OCI-LY1 (cell line): ENCODE data around the gene NDUFC1.

Experiments used
- H2AFZ ChIP-seq: fragments of 200-600 bp; sonication (generic), shearing (Covaris generic); 2 replicates; pipeline ENCODE4 v1.6.0; 2014; ENCODE audit warnings: antibody characterized with exemption, mild to moderate bottlenecking, low read length
- H3F3A ChIP-seq: fragments of 200-600 bp; sonication (generic), shearing (Covaris generic); 2 replicates; pipeline ENCODE4 v1.6.0; 2014; ENCODE audit warnings: mild to moderate bottlenecking, antibody characterized with exemption, low read length, moderate library complexity; ENCODE audit not compliant: insufficient read depth
- H3K27ac ChIP-seq: fragments of 200-600 bp; sonication (generic); 2 replicates; pipeline ENCODE4 v1.5.1; 2014; ENCODE audit warnings: low read length, mixed run types, mild to moderate bottlenecking, low read depth; ENCODE audit not compliant: poor library complexity, severe bottlenecking
- H3K27me3 ChIP-seq: fragments of 200-600 bp; sonication (generic); 2 replicates; pipeline ENCODE4 v1.6.0; 2014; ENCODE audit warnings: antibody characterized with exemption, mild to moderate bottlenecking, low read length, moderate library complexity; ENCODE audit not compliant: insufficient read depth
- H3K36me3 ChIP-seq: fragments of 200-600 bp; sonication (generic); 2 replicates; pipeline ENCODE4 v1.6.1; 2014; ENCODE audit warnings: mild to moderate bottlenecking, antibody characterized with exemption, low read length, moderate library complexity, mixed read lengths; ENCODE audit not compliant: insufficient read depth
- H3K4me1 ChIP-seq: fragments of 200-600 bp; sonication (generic); 2 replicates; pipeline ENCODE4 v1.5.1; 2014; ENCODE audit warnings: mild to moderate bottlenecking, low read length, moderate library complexity; ENCODE audit not compliant: insufficient read depth, severe bottlenecking
- H3K4me2 ChIP-seq: fragments of 200-600 bp; sonication (generic), shearing (Covaris generic); 2 replicates; pipeline ENCODE4 v1.6.1; 2014; ENCODE audit warnings: low read length
- H3K4me3 ChIP-seq: fragments of 200-600 bp; sonication (generic); 2 replicates; pipeline ENCODE4 v1.5.1; 2014; ENCODE audit warnings: low read length, low read depth, mild to moderate bottlenecking, mixed read lengths; ENCODE audit not compliant: poor library complexity, severe bottlenecking
- H3K79me2 ChIP-seq: fragments of 200-600 bp; shearing (Covaris generic); 2 replicates; pipeline ENCODE4 v1.6.1; 2016; ENCODE audit warnings: mixed run types, low read length, mixed read lengths; ENCODE audit not compliant: insufficient read depth
- H3K9ac ChIP-seq: fragments of 200-600 bp; sonication (generic), shearing (Covaris generic); 2 replicates; pipeline ENCODE4 v1.6.1; 2014; ENCODE audit warnings: mild to moderate bottlenecking, low read length, mixed read lengths
- H3K9me2 ChIP-seq: fragments of 200-600 bp; sonication (generic), shearing (Covaris generic); 2 replicates; pipeline ENCODE4 v1.6.1; 2014; ENCODE audit warnings: low read depth, mild to moderate bottlenecking, low read length, mixed read lengths
- H3K9me3 ChIP-seq: fragments of 200-600 bp; shearing (Covaris generic); 2 replicates; pipeline ENCODE4 v1.6.1; 2014; ENCODE audit warnings: low read length, mixed read lengths
- H4K20me1 ChIP-seq: fragments of 200-600 bp; sonication (generic), shearing (Covaris generic); 2 replicates; pipeline ENCODE4 v1.6.0; 2016; ENCODE audit warnings: mild to moderate bottlenecking, low read length; ENCODE audit not compliant: insufficient read depth
- EZH2 ChIP-seq: fragments of 200-600 bp; sonication (generic), shearing (Covaris generic); IDR thresholded peaks from 2 replicates; pipeline ENCODE4 v1.8.0; 2017; ENCODE audit warnings: borderline replicate concordance, mixed run types, mild to moderate bottlenecking, antibody characterized with exemption, low read length, moderate library complexity, mixed read lengths
- TF ChIP-seq, protein P1 (sequence below): fragments of 200-600 bp; sonication (generic), shearing (Covaris generic); IDR thresholded peaks from 2 replicates; pipeline ENCODE4 v1.5.1; 2017; ENCODE audit warnings: mild to moderate bottlenecking, antibody characterized with exemption, low read length, moderate library complexity, mixed read lengths

NDUFC1 gene

DNA sequence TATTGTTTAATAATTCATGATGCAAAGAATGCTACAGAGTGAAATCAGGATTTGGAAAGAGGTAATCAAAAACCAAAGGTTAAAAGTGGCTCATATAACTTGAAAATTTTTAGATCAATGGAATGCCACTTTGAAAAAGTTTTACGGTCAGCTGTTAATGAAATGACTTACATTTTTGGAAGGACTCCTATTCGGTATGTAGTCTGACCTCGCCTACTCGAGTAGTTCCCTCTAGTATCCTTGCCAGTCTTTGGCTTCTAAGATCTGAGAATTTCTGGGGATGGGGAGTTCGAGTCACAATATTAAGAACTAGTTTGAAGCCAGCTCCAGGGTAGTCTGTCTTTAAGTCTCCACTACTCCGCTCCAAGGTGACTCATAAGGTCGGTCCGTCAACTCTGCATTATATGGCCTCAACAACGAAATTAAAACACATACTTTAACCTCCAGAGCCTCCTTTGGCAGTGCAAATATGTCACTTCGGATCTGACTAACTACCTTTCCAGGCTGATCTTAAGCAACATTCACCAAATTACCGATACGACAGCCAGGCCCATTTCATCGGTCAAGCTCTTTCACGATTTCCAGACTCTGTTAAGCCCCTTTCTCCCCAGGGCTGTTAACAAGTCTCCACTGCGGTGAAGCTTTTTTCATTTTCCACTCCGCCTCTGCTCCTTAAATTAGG, 1.7 kb downstream of the NDUFC1 start:
- Histone ChIP-seq H2AFZ (0 out of 2 replicates have a peak overlapping the region, but pooled peaks have one; percentile 58), H3K9me2 (no peaks in the 10 kb centered on the region), H3K27me3 (no peaks in the 10 kb centered on the region), H3K36me3 (peaks cover 23% of the 10 kb centered on the region), H3K4me3 (peak overlapping the region; percentile 82), H3K9me3 (peaks cover 4% of the 10 kb centered on the region; the same call in 1 of the 2 replicates), H3K4me2 (peak overlapping the region; percentile 83), H3K27ac (peak overlapping the region; percentile 85), H3F3A (0 out of 2 replicates have a peak, but pooled peaks cover 5% of the 10 kb centered on the region), H4K20me1 (no peaks in the 10 kb centered on the region), H3K4me1 (peaks cover 54% of the 10 kb centered on the region), H3K9ac (peak overlapping the region; percentile 91), H3K79me2 (peaks cover 46% of the 10 kb centered on the region)
- no peak for TF ChIP-seq EZH2
- TF ChIP-seq, protein P1, sequence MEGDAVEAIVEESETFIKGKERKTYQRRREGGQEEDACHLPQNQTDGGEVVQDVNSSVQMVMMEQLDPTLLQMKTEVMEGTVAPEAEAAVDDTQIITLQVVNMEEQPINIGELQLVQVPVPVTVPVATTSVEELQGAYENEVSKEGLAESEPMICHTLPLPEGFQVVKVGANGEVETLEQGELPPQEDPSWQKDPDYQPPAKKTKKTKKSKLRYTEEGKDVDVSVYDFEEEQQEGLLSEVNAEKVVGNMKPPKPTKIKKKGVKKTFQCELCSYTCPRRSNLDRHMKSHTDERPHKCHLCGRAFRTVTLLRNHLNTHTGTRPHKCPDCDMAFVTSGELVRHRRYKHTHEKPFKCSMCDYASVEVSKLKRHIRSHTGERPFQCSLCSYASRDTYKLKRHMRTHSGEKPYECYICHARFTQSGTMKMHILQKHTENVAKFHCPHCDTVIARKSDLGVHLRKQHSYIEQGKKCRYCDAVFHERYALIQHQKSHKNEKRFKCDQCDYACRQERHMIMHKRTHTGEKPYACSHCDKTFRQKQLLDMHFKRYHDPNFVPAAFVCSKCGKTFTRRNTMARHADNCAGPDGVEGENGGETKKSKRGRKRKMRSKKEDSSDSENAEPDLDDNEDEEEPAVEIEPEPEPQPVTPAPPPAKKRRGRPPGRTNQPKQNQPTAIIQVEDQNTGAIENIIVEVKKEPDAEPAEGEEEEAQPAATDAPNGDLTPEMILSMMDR: no peak

DNA sequence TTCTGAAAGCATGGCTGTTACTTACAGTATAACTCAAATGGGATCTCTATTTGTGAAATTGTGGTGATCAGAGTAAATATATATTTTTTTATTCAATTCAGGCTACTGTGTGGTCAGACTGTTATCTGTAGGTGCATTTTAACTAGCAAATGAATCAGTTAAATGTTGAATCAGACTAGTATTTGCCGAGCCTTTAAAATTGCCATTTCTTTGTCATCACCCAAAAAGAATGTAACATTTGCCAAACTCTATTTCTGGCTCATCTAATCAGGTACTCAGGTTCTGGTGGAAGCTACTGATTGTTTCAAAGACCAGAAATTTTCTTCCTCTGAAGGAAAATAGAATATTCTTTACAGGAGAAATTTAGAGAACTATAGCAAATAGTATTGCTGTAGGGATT, 2.7 kb downstream of the NDUFC1 start:
- Histone ChIP-seq H3F3A (0 out of 2 replicates have a peak, but pooled peaks cover 5% of the 10 kb centered on the region), H3K4me2 (peak overlapping the region; percentile 83), H3K9me2 (no peaks in the 10 kb centered on the region), H3K4me3 (peak overlapping the region; percentile 82), H3K4me1 (peaks cover 55% of the 10 kb centered on the region), H3K9me3 (no peaks in the 10 kb centered on the region), H3K27ac (peak overlapping the region; percentile 9), H4K20me1 (no peaks in the 10 kb centered on the region), H3K9ac (peak overlapping the region; percentile 91), H2AFZ (no peak overlapping the region), H3K36me3 (peaks cover 15% of the 10 kb centered on the region), H3K79me2 (peaks cover 36% of the 10 kb centered on the region), H3K27me3 (no peaks in the 10 kb centered on the region)
- TF ChIP-seq, protein P1: no peak
- no peak for TF ChIP-seq EZH2

DNA sequence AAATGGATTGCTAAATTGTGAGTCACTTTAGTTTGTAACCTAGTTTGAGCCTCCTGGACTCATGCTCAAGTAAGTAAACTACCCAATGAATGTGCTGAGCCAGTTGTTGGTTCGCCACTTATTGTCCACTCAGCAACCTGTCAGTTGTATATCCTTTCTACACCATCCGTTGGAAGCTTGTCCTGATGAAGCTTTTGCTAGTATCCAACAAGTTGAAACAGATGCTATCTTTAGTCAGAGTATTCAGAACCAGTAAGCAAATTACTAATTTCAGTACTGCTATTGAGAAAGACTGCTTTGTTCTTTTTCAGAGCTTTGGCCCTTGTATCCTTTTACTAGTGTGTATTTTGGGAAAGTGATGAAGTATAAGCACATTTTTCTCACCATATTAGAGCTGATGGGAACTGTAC, 5.3 kb downstream of the NDUFC1 start:
- H2AFZ ChIP-seq: no peak overlapping the region
- TF ChIP-seq EZH2: no peak
- TF ChIP-seq, protein P1: no peak
- 0 out of 2 replicates have a peak, but pooled peaks cover 5% of the 10 kb centered on the region for H3F3A ChIP-seq
- peak overlapping the region; percentile 66 for H3K27ac ChIP-seq
- peaks cover 22% of the 10 kb centered on the region; the same call in 1 of the 2 replicates for H3K36me3 ChIP-seq
- H3K4me1 ChIP-seq: peaks cover 49% of the 10 kb centered on the region
- no peak overlapping the region for H3K4me3 ChIP-seq
- no peaks in the 10 kb centered on the region for H3K9me2 ChIP-seq
- H3K27me3 ChIP-seq: no peaks in the 10 kb centered on the region
- no peaks in the 10 kb centered on the region for H4K20me1 ChIP-seq
- no peak overlapping the region for H3K9ac ChIP-seq
- H3K79me2 ChIP-seq: peaks cover 11% of the 10 kb centered on the region
- no peak overlapping the region for H3K4me2 ChIP-seq
- H3K9me3 ChIP-seq: no peaks in the 10 kb centered on the region
